ENCODE measurements around the gene RASGRP1. TPM values are rescaled to one million over a fixed set of nuclear protein-coding genes. Genes with fewer than 3 reads are reported as not detected.

The RASGRP1 gene
- total RNA-seq, 2 experiments from 2014 or later, result 200 to 208 TPM

GRCh38 chr15:38496151-38496550 is 68.5 kb downstream of the RASGRP1 start:
- Mint-ChIP-seq H3K27me3 (no peaks in the 10 kb centered on the region), H3K4me1 (peaks cover 28% of the 10 kb centered on the region), H3K36me3 (ENCODE audit: low read depth) (peaks cover 86% of the 10 kb centered on the region), H3K27ac (no peak overlapping the region), H3K4me3 (no peak overlapping the region), H3K9me3 (no peaks in the 10 kb centered on the region)
- POLR2A ChIA-PET, result interaction anchor here (1.0 to 2.8 kb wide), 4 partner anchors 10 to 199 kb away, joined by 3 to 14 read pairs (median 8); no protein-coding TSS in a partner anchor
- CTCF ChIA-PET, result interaction anchor here (3.0 kb wide), 1 partner anchor 187 kb away, joined by 11 read pairs; no protein-coding TSS in a partner anchor
- DNase-seq, result no peak

DNA sequence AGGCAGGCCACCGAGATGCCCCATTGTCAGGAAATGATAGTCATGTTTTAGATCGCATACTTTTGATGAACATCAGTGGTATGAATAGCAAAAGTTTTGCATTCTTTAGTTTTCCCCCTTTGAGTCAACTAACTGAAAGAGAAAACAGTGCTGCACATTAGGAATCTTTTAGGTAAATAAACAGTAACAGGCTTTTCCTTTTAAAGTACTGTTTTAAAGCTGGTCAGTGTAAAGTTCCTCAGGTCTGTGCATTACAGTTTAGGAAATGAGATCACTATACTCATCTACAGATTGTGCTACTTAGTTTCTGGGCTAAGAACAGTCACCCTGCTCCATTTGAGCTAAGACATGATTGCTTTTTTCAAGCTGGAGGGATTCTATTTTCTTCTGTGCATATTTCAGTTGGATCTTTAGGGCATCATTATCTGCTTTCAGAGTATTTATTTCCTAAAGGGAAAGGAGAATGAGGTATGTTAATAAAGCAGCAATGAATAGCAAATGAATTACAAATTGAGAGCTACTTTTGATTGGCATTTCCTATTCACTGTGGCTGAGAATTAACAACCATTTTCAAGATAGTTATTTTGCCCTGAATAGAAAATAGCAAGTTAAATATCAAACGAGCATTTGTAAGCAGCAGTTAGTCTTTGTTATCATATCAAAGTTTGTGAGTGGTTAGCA is 74.2 kb downstream of the RASGRP1 start:
- no peaks in the 10 kb centered on the region for H3K9me3 Mint-ChIP-seq
- H3K27me3 Mint-ChIP-seq, result no peaks in the 10 kb centered on the region
- H3K4me3 Mint-ChIP-seq, result no peak overlapping the region
- H3K27ac Mint-ChIP-seq, result peak overlapping the region; percentile 17
- POLR2A ChIA-PET, result interaction anchor here (0.9 to 3.8 kb wide), 9 partner anchors 8 to 207 kb away, joined by 3 to 16 read pairs (median 4); no protein-coding TSS in a partner anchor
- CTCF ChIA-PET, result interaction anchor here (0.6 to 2.9 kb wide), 4 partner anchors 193 to 209 kb away, joined by 3 to 13 read pairs (median 4); no protein-coding TSS in a partner anchor
- peaks cover 81% of the 10 kb centered on the region for H3K36me3 Mint-ChIP-seq (ENCODE audit: low read depth)
- peaks cover 57% of the 10 kb centered on the region for H3K4me1 Mint-ChIP-seq
- DNase-seq, result no peak

- Mint-ChIP-seq H3K9me3 (no peaks in the 10 kb centered on the region), H3K27ac (peak overlapping the region; percentile 71), H3K4me1 (peaks cover 53% of the 10 kb centered on the region), H3K27me3 (no peaks in the 10 kb centered on the region), H3K4me3 (no peak overlapping the region), H3K36me3 (ENCODE audit: low read depth) (peaks cover 63% of the 10 kb centered on the region)
- DNase-seq, result no peak
- CTCF ChIA-PET, result interaction anchor here (1.3 to 1.8 kb wide), 2 partner anchors 204 to 212 kb away, joined by 4 to 8 read pairs; no protein-coding TSS in a partner anchor
- POLR2A ChIA-PET, result interaction anchor here (1.0 to 3.8 kb wide), 4 partner anchors 33 to 210 kb away, joined by 3 to 16 read pairs (median 6); partner anchors contain the start of gene FAM98B
Observed at GRCh38 chr15:38487378-38487777, 77.2 kb downstream of the RASGRP1 start.

DNA sequence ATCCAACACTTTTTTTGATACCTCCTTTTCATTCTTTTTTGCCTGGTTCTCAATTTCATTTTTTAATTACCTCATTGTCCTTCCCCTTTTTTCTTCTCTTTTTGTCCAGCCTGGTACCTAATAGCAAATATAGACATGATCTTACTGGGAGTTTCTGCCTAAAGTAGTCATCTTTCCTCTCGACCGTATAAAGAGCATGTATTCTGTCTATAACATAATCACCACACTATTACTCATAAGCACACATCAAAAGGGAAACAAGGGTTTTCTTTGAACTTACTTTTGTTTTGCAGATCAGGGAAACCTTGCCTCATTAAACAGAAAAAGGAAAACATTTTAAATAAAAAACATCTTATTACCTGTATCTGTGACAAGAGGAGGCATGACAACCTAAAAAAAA is 77.7 kb downstream of the RASGRP1 start:
- CTCF ChIA-PET, result interaction anchor here (1.3 to 2.0 kb wide), 5 partner anchors 77 to 213 kb away, joined by 3 to 12 read pairs (median 6); no protein-coding TSS in a partner anchor
- Mint-ChIP-seq H3K27ac (peak overlapping the region; percentile 71), H3K4me1 (peaks cover 53% of the 10 kb centered on the region), H3K4me3 (no peak overlapping the region), H3K36me3 (ENCODE audit: low read depth) (peaks cover 63% of the 10 kb centered on the region), H3K27me3 (no peaks in the 10 kb centered on the region), H3K9me3 (no peaks in the 10 kb centered on the region)
- no peak for DNase-seq
- POLR2A ChIA-PET, result interaction anchor here (1.0 to 3.8 kb wide), 5 partner anchors 32 to 210 kb away, joined by 3 to 16 read pairs (median 6); partner anchors contain the start of gene FAM98B

DNA sequence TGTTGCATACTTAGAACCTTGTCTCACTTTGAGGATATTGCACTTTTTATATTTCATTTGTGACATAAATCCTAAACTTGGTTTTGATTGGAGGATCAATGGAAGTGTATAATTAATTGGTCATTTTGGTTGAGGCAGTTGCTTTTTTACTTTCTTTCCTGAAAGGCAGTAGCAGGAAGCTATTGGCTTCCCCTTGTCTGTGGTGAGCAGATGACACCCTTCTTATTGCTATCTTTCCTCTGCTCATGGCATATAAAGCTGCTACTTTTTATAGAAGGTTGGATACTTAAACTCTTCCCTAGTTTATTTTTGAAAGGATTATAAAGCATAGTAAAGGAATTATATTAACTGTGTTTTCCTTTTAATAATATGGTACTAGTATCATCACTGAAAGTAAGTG is 82.0 kb downstream of the RASGRP1 start:
- H3K27ac Mint-ChIP-seq, result peak overlapping the region; percentile 28
- peaks cover 30% of the 10 kb centered on the region for H3K4me1 Mint-ChIP-seq
- POLR2A ChIA-PET, result interaction anchor here (0.9 to 1.9 kb wide), 7 partner anchors 8 to 217 kb away, joined by 3 to 9 read pairs (median 4); partner anchors contain the start of gene FAM98B
- no peak for DNase-seq
- H3K4me3 Mint-ChIP-seq, result no peak overlapping the region
- no peaks in the 10 kb centered on the region for H3K9me3 Mint-ChIP-seq
- peaks cover 47% of the 10 kb centered on the region for H3K36me3 Mint-ChIP-seq (ENCODE audit: low read depth)
- CTCF ChIA-PET, result interaction anchor here (1.5 to 2.3 kb wide), 4 partner anchors 42 to 217 kb away, joined by 4 to 13 read pairs (median 8); partner anchors contain the start of gene RASGRP1
- H3K27me3 Mint-ChIP-seq, result no peaks in the 10 kb centered on the region

DNA sequence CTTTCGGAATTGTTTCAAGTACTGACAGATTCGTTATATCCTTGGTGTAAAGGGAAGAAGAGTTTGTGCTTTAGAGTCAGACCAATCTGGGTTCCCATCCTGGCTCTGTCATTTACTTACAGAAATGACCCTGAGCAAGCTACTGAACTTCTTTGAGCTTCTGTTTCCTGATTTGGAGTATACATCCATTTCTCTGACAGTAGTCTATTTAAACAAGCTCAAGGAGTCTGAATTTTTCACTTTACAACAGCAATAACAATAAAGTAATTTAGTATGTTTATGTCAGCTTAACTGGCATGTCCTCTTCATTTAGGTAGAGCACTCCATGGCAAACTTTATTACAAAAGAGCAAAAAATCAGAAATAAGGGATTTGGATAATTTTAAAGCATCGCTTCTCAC is 82.9 kb downstream of the RASGRP1 start:
- H3K36me3 Mint-ChIP-seq (ENCODE audit: low read depth), result peaks cover 45% of the 10 kb centered on the region
- peak overlapping the region; percentile 22 for H3K27ac Mint-ChIP-seq

DNA sequence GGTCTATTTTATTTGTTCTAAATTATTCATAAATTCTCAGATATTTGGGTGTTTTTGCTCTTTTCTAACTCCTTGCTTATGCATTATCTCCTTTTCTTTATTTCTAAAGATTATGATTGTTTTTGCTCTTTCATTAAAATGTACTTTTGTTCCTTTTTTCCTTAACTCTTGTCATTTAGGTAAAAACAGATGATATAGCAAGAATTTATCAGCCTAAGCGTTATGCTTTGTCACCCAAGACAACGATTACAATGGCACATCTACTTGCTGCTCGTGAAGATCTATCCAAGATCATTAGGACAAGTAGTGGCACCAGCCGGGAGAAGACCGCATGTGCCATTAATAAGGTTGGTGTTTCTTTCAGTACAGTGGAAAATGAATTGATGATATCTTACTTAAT is 83.5 kb downstream of the RASGRP1 start:
- H3K27ac Mint-ChIP-seq, result no peak overlapping the region
- peaks cover 18% of the 10 kb centered on the region for H3K4me1 Mint-ChIP-seq
- ChIA-PET POLR2A (interaction anchor here (1.6 to 1.9 kb wide), 2 partner anchors 16 to 214 kb away, joined by 3 to 9 read pairs; no protein-coding TSS in a partner anchor), CTCF (interaction anchor here (1.0 to 2.3 kb wide), 4 partner anchors 9 to 219 kb away, joined by 4 to 13 read pairs (median 8); partner anchors contain the start of gene RASGRP1)
- no peak for DNase-seq
- peaks cover 45% of the 10 kb centered on the region for H3K36me3 Mint-ChIP-seq (ENCODE audit: low read depth)
- no peak overlapping the region for H3K4me3 Mint-ChIP-seq
- no peaks in the 10 kb centered on the region for H3K27me3 Mint-ChIP-seq
- no peaks in the 10 kb centered on the region for H3K9me3 Mint-ChIP-seq

More for the DNA sequence above, 82.9 kb downstream of the RASGRP1 start:
- POLR2A ChIA-PET, result interaction anchor here (1.3 to 1.9 kb wide), 4 partner anchors 9 to 214 kb away, joined by 3 to 9 read pairs (median 4); no protein-coding TSS in a partner anchor
- Mint-ChIP-seq H3K4me1 (peaks cover 22% of the 10 kb centered on the region), H3K9me3 (no peaks in the 10 kb centered on the region), H3K4me3 (no peak overlapping the region), H3K27me3 (no peaks in the 10 kb centered on the region)
- DNase-seq, result no peak
- CTCF ChIA-PET, result interaction anchor here (0.9 to 2.3 kb wide), 5 partner anchors 10 to 218 kb away, joined by 3 to 13 read pairs (median 6); partner anchors contain the start of gene RASGRP1

DNA sequence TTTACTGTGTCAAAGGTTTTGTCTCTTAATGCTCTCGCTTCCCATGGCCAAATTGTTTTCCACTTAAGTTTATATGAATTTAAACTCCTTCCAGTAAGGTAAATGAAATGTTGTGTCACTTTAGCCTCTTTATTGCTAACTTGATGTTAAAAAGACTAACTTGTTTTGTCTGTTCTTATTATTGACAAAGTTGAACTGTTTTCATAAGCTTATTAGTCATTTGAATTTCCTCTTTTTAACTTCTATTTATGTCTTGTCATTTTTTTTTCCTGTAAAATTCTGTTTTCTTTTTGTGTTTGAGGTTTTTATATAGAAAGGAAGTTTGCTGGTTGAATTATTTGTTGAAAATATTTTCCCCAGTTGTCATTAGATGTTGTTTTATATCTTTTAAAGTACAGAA is 84.9 kb downstream of the RASGRP1 start:
- Mint-ChIP-seq H3K9me3 (no peaks in the 10 kb centered on the region), H3K27ac (no peak overlapping the region), H3K27me3 (no peaks in the 10 kb centered on the region), H3K36me3 (ENCODE audit: low read depth) (peaks cover 42% of the 10 kb centered on the region), H3K4me3 (no peak overlapping the region), H3K4me1 (peaks cover 15% of the 10 kb centered on the region)
- POLR2A ChIA-PET, result interaction anchor here (1.4 to 6.8 kb wide), 2 partner anchors 19 to 217 kb away, joined by 3 to 56 read pairs; no protein-coding TSS in a partner anchor
- CTCF ChIA-PET, result interaction anchor here (1.3 to 6.6 kb wide), 3 partner anchors 84 to 219 kb away, joined by 5 to 79 read pairs (median 7); no protein-coding TSS in a partner anchor
- DNase-seq, result no peak

DNA sequence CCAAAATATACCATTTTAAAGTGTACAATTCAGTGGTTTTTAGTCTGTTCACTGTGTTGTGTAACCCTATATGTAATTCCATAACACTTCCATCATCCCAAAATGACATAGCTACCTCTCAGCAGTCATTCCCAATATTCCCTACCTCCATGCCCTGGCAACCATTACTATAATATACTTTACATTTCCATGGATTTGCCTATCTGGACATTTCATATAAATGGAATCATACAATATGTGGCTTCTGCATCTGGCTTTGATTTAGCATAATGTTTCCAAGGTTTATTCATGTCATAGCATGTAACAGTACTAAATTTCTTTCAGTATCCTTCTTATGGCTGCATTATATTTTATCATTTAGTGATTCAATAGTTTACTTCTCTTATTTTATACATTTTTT is 85.3 kb downstream of the RASGRP1 start:
- ChIA-PET CTCF (interaction anchor here (1.3 to 6.6 kb wide), 3 partner anchors 84 to 219 kb away, joined by 5 to 79 read pairs (median 7); no protein-coding TSS in a partner anchor), POLR2A (interaction anchor here (1.4 to 6.8 kb wide), 4 partner anchors 18 to 218 kb away, joined by 3 to 56 read pairs (median 7); no protein-coding TSS in a partner anchor)
- Mint-ChIP-seq H3K4me3 (no peak overlapping the region), H3K36me3 (ENCODE audit: low read depth) (peaks cover 47% of the 10 kb centered on the region), H3K27me3 (no peaks in the 10 kb centered on the region), H3K27ac (no peak overlapping the region), H3K9me3 (no peaks in the 10 kb centered on the region), H3K4me1 (peaks cover 17% of the 10 kb centered on the region)
- DNase-seq, result no peak

DNA sequence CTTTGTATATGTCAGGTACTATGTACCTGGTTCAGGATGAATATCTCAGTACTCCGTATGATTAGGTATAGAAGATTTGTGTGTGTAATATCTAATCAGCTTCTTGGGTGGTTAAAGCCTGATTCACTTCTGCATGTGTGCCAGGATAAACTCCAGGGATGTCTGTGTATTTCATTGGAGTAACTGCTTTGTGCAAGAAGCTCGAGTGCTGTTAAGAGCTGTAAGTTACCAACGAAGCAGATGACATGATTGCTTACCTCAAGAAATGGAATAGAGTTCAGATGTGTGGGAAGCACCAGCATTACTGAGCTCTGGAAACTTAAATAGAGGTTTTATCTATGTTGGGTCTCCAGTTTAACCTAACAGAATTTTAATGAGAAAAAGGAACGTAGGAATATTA is 87.0 kb downstream of the RASGRP1 start:
- Mint-ChIP-seq H3K4me3 (no peak overlapping the region), H3K4me1 (peaks cover 16% of the 10 kb centered on the region), H3K27me3 (no peaks in the 10 kb centered on the region), H3K9me3 (no peaks in the 10 kb centered on the region), H3K36me3 (ENCODE audit: low read depth) (peaks cover 50% of the 10 kb centered on the region), H3K27ac (no peak overlapping the region)
- POLR2A ChIA-PET, result interaction anchor here (0.9 to 6.8 kb wide), 8 partner anchors 9 to 220 kb away, joined by 3 to 56 read pairs (median 3); no protein-coding TSS in a partner anchor
- DNase-seq, result no peak
- CTCF ChIA-PET, result interaction anchor here (0.7 to 6.6 kb wide), 5 partner anchors 19 to 221 kb away, joined by 3 to 79 read pairs (median 4); no protein-coding TSS in a partner anchor

DNA sequence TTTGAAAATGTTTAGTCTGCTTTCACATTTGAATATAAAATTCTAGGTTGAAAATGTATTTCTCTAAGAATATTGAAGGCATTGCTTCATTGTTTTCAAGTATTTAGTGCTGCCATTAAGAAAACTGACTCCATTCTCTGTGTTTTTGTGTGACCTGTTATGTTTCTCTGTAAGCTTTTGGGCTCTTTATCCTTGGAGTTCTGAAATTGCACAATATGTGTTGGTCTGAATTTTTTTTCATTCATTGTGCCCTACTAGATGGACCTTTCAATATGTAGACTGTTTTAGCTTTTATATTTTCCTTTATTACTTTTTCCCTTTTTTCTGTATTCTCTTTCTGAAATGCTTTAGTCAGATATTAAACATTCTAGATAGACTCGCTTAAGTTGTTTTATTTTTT is 88.5 kb downstream of the RASGRP1 start:
- Mint-ChIP-seq H3K36me3 (ENCODE audit: low read depth) (peaks cover 35% of the 10 kb centered on the region), H3K27ac (peak overlapping the region; percentile 57)
- CTCF ChIA-PET, result interaction anchor here (1.1 to 6.6 kb wide), 4 partner anchors 13 to 222 kb away, joined by 3 to 79 read pairs (median 17); no protein-coding TSS in a partner anchor

DNA sequence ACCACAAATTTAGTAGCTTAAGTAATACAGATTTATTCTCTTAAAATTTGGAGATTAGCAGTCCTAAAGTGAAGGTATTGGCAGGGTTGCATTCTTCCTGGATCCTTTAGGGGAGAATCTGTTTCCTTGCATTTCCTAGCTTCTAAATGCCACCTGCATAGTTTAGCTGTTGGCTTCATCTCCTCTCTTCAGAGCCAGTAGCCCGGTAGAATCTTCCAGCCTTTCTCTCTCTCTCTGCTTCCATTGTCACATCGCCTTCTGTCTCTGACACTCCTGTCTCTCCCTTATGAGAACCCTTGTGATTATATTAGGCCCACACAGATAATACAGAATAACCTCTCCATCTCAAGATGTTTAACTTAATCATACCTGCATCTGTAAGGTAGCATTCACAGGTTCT is 89.3 kb downstream of the RASGRP1 start:
- H3K36me3 Mint-ChIP-seq (ENCODE audit: low read depth), result peaks cover 34% of the 10 kb centered on the region
- ChIA-PET CTCF (interaction anchor here (1.0 to 6.6 kb wide), 6 partner anchors 10 to 223 kb away, joined by 3 to 79 read pairs (median 4); no protein-coding TSS in a partner anchor), POLR2A (interaction anchor here (1.1 to 6.8 kb wide), 3 partner anchors 211 to 222 kb away, joined by 3 to 56 read pairs (median 9); no protein-coding TSS in a partner anchor)
- H3K27ac Mint-ChIP-seq, result no peak overlapping the region
- DNase-seq, result no peak
- no peaks in the 10 kb centered on the region for H3K9me3 Mint-ChIP-seq
- H3K4me1 Mint-ChIP-seq, result peaks cover 6% of the 10 kb centered on the region
- H3K27me3 Mint-ChIP-seq, result no peaks in the 10 kb centered on the region
- H3K4me3 Mint-ChIP-seq, result no peak overlapping the region

More for the DNA sequence above, 88.5 kb downstream of the RASGRP1 start:
- Mint-ChIP-seq H3K27me3 (no peaks in the 10 kb centered on the region), H3K4me1 (peaks cover 7% of the 10 kb centered on the region), H3K4me3 (no peak overlapping the region), H3K9me3 (no peaks in the 10 kb centered on the region)
- no peak for DNase-seq
- POLR2A ChIA-PET, result interaction anchor here (0.7 to 6.8 kb wide), 5 partner anchors 17 to 221 kb away, joined by 3 to 56 read pairs (median 3); no protein-coding TSS in a partner anchor
